Gastroesophageal sphincter (tissue), 3 donors: ENCODE measurements around the gene CCNI2.

Experiments used
- CTCF ChIP-seq, 4 experiments: fragments of 200-600 bp in 2 of 4; fragments of 450-650 bp in 2 of 4; sonication (generic) in 1 of 4; IDR thresholded peaks; one replicate each; pipeline ENCODE4 v1.5.1; 2017 to 2019; ENCODE audit warnings: antibody characterized with exemption in 4 of 4, mild to moderate bottlenecking in 2 of 4, moderate library complexity in 2 of 4
- EP300 ChIP-seq: sonication (generic); formaldehyde crosslinking; IDR thresholded peaks from one replicate; pipeline ENCODE4 v1.6.1; 2017; ENCODE audit warnings: antibody characterized with exemption, mild to moderate bottlenecking
- POLR2A ChIP-seq, 2 donors: fragments of 450-650 bp; IDR thresholded peaks; one replicate each; pipeline ENCODE4 v1.6.1; 2017; ENCODE audit warnings: antibody characterized with exemption in 2 of 2, mild to moderate bottlenecking in 2 of 2, moderate library complexity in 1 of 2
- POLR2AphosphoS5 ChIP-seq: sonication (generic); formaldehyde crosslinking; IDR thresholded peaks from one replicate; pipeline ENCODE4 v1.6.1; 2017; ENCODE audit warnings: antibody characterized with exemption

- TF ChIP-seq EP300, result no peak
- no peak for TF ChIP-seq CTCF (IDR thresholded peaks at IDR 0.05)
- no peak for TF ChIP-seq POLR2A (IDR thresholded peaks at IDR 0.05)
- TF ChIP-seq POLR2AphosphoS5, result no peak
Observed at GRCh38 chr5:132778856-132779255, 31.6 kb downstream of the CCNI2 start.
